GM23338 (cell line): ENCODE data around the gene ARHGEF39.

Experiments
- CREB1 ChIP-seq: fragments of 250-450 bp; sonication (Bioruptor Pico); IDR thresholded peaks from 2 replicates; pipeline ENCODE4 v1.5.0; 2020; ENCODE audit warnings: low read depth, mild to moderate bottlenecking, moderate library complexity
- CTCF ChIP-seq, 2 experiments: fragments of 200-600 bp in 1 of 2; sonication (generic) in 1 of 2; conservative IDR thresholded peaks; 2 replicates each; pipeline versions ENCODE4 v1.5.1 to v1.6.1; 2016 to 2017; ENCODE audit warnings: antibody characterized with exemption in 2 of 2, low read depth in 2 of 2, mild to moderate bottlenecking in 2 of 2, moderate library complexity in 1 of 2
- EZH2 ChIP-seq: fragments of 200-600 bp; sonication (generic); IDR thresholded peaks from one replicate; pipeline ENCODE4 v1.8.0; 2017; ENCODE audit warnings: antibody characterized with exemption, mild to moderate bottlenecking, low read depth; ENCODE audit not compliant: unreplicated experiment
- EZH2phosphoT487 ChIP-seq: fragments of 200-600 bp; sonication (generic); IDR thresholded peaks from one replicate; pipeline ENCODE4 v1.8.1; 2018; ENCODE audit warnings: antibody characterized with exemption; ENCODE audit not compliant: unreplicated experiment
- NANOG ChIP-seq: IDR thresholded peaks from 2 replicates; pipeline ENCODE4 v1.6.1; 2016; ENCODE audit warnings: antibody characterized with exemption, borderline replicate concordance
- POLR2AphosphoS5 ChIP-seq: IDR thresholded peaks from 2 replicates; pipeline ENCODE4 v1.6.1; 2016; ENCODE audit warnings: antibody characterized with exemption, low read depth
- STAT1 ChIP-seq: IDR thresholded peaks from one replicate; pipeline ENCODE4 v1.6.1; 2016; ENCODE audit warnings: antibody characterized with exemption; ENCODE audit not compliant: unreplicated experiment
- ZNF114 ChIP-seq: fragments of 250-450 bp; sonication (Bioruptor Pico); IDR thresholded peaks from 2 replicates; pipeline ENCODE4 v1.5.0; 2020; ENCODE audit warnings: mild to moderate bottlenecking, moderate library complexity
- TF ChIP-seq, protein P1 (sequence below): IDR thresholded peaks from 2 replicates; pipeline ENCODE4 v1.6.1; 2016; ENCODE audit warnings: antibody characterized with exemption
- TF ChIP-seq, protein P2 (sequence below): IDR thresholded peaks from one replicate; pipeline ENCODE4 v1.6.1; 2018; ENCODE audit warnings: antibody characterized with exemption; ENCODE audit not compliant: unreplicated experiment

DNA sequence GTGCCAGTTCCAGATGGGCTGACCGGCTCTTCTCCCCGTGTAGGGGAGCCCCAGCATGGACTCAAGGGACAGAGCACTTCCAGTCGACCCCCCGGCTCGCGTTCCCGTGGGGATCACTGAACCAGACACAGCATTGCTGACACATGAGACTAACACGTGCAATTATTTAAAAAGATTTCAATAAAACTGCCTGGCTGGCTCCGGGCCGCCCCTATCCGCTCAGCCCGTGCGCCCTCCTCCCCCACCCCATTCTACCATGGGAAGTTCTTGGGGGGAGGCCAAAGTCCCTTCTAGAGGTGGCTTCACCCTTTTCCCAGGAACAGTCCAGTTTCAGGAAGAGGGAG, 55.2 kb downstream of the ARHGEF39 start:
- TF ChIP-seq CTCF (conservative IDR thresholded peaks at IDR 0.05; ENCODE audit: low read depth in 2 of 2): no peak
- no peak for TF ChIP-seq CREB1
- no peak for TF ChIP-seq EZH2
- no peak for TF ChIP-seq POLR2AphosphoS5
- no peak for TF ChIP-seq EZH2phosphoT487
- TF ChIP-seq, protein P1, sequence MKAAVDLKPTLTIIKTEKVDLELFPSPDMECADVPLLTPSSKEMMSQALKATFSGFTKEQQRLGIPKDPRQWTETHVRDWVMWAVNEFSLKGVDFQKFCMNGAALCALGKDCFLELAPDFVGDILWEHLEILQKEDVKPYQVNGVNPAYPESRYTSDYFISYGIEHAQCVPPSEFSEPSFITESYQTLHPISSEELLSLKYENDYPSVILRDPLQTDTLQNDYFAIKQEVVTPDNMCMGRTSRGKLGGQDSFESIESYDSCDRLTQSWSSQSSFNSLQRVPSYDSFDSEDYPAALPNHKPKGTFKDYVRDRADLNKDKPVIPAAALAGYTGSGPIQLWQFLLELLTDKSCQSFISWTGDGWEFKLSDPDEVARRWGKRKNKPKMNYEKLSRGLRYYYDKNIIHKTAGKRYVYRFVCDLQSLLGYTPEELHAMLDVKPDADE: no peak
- TF ChIP-seq, protein P2, sequence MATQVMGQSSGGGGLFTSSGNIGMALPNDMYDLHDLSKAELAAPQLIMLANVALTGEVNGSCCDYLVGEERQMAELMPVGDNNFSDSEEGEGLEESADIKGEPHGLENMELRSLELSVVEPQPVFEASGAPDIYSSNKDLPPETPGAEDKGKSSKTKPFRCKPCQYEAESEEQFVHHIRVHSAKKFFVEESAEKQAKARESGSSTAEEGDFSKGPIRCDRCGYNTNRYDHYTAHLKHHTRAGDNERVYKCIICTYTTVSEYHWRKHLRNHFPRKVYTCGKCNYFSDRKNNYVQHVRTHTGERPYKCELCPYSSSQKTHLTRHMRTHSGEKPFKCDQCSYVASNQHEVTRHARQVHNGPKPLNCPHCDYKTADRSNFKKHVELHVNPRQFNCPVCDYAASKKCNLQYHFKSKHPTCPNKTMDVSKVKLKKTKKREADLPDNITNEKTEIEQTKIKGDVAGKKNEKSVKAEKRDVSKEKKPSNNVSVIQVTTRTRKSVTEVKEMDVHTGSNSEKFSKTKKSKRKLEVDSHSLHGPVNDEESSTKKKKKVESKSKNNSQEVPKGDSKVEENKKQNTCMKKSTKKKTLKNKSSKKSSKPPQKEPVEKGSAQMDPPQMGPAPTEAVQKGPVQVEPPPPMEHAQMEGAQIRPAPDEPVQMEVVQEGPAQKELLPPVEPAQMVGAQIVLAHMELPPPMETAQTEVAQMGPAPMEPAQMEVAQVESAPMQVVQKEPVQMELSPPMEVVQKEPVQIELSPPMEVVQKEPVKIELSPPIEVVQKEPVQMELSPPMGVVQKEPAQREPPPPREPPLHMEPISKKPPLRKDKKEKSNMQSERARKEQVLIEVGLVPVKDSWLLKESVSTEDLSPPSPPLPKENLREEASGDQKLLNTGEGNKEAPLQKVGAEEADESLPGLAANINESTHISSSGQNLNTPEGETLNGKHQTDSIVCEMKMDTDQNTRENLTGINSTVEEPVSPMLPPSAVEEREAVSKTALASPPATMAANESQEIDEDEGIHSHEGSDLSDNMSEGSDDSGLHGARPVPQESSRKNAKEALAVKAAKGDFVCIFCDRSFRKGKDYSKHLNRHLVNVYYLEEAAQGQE: no peak
- no peak for TF ChIP-seq ZNF114 (CRISPR knock-in tag)
- no peak for TF ChIP-seq STAT1
- TF ChIP-seq NANOG: no peak
